ENCODE results near the gene UQCC3.

Gene UQCC3

DNA sequence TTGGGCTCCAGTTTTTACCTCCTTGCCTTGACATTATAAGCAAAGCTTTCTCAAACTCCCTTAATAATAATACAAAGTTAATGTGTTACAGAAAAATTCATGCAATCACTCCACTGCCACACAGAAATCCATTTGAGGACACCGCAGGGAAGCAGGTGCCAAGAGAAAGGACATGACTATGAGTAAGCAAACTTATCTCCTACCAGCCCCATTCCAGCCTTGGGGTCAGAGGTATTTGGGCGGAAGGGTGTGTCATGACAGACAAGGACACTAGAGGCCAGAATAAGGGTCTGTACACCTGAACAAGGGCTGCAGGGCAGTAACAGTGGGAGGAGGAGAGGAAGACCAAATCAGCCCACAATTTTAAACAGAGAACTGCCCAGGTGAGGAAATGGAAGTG is 41.9 kb downstream of the UQCC3 start:
- no peak overlapping the region for H3K4me2 ChIP-seq (ENCODE audit: low read depth, low read length, poor library complexity, severe bottlenecking)
- H3K9me3 ChIP-seq (ENCODE audit: insufficient read depth, low read depth, low read length): no peaks in the 10 kb centered on the region
- peaks cover 7% of the 10 kb centered on the region; the same call in 1 of the 2 replicates for H3F3A ChIP-seq (ENCODE audit: low read depth)
- H4K20me1 ChIP-seq (ENCODE audit: insufficient read depth, low read length, poor library complexity, severe bottlenecking): peaks cover 57% of the 10 kb centered on the region
- peaks cover 49% of the 10 kb centered on the region for H3K79me2 ChIP-seq (ENCODE audit: insufficient read depth, low read length)
- TF ChIP-seq, protein P1, sequence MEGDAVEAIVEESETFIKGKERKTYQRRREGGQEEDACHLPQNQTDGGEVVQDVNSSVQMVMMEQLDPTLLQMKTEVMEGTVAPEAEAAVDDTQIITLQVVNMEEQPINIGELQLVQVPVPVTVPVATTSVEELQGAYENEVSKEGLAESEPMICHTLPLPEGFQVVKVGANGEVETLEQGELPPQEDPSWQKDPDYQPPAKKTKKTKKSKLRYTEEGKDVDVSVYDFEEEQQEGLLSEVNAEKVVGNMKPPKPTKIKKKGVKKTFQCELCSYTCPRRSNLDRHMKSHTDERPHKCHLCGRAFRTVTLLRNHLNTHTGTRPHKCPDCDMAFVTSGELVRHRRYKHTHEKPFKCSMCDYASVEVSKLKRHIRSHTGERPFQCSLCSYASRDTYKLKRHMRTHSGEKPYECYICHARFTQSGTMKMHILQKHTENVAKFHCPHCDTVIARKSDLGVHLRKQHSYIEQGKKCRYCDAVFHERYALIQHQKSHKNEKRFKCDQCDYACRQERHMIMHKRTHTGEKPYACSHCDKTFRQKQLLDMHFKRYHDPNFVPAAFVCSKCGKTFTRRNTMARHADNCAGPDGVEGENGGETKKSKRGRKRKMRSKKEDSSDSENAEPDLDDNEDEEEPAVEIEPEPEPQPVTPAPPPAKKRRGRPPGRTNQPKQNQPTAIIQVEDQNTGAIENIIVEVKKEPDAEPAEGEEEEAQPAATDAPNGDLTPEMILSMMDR (conservative IDR thresholded peaks at IDR 0.05; ENCODE audit: low read length): no peak
- no peak for TF ChIP-seq EZH2phosphoT487 (IDR thresholded peaks at IDR 0.05; ENCODE audit: borderline replicate concordance)
- H3K9me2 ChIP-seq (replicated peaks; ENCODE audit: low read depth, low read length): no peaks in the 10 kb centered on the region
- no peak overlapping the region for H2AFZ ChIP-seq (ENCODE audit: low read length)
- H3K4me3 ChIP-seq (ENCODE audit: low read length, poor library complexity, severe bottlenecking): no peak overlapping the region
- H3K9ac ChIP-seq (ENCODE audit: low read depth, low read length, poor library complexity, severe bottlenecking): no peak overlapping the region
- H3K4me1 ChIP-seq (ENCODE audit: insufficient read depth, low read length, poor library complexity, severe bottlenecking): peaks cover 3% of the 10 kb centered on the region
- no peaks in the 10 kb centered on the region for H3K27me3 ChIP-seq (ENCODE audit: insufficient read depth, low read length, poor library complexity, severe bottlenecking)
- peaks cover 89% of the 10 kb centered on the region for H3K36me3 ChIP-seq (ENCODE audit: insufficient read depth, low read length)

DNA sequence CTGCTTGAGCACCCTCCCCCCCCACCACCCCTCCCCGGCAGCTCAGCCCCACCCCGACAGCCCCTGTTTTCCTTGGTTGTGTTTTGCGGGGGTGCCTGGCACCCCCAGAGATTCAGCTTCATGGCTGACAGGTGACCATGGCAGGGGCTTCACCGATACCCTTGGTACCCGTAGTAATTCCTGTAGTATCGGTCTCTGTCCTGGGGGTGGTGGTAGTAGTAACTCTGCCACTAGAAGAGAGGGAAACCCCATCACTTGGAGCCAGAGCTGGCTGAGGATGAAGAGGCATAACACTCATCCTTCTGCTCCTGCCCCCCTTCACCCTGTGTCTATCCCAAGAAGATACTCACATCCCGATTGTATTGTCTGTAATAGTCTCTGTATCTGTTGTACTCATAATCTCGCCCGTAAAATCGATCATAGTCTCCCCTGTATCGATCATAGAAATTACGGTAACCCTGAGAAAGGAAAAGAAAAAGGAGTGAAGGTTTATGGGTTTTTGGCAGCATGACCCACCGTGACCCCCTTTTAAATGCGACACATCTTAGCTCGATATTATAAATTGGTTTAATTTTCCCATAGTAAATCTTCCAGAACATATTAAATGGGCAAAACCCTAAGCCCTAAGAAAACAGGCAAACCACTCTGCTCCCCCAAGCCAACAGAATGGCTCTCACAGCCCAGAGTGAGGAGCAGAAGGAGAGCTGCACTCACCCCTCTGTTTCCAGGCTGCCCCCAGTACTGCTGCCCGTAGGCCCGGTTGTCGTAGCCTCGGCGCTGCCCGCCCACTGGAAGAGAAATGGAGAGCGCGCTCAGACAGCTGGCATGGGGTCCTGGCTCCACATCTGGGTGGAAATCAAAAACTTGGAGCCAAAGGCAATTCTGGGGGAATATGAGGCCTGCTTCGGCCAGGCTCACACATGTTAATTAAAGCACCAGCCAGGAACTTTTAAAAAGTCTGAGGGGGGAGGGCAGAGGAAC is 44.0 kb downstream of the UQCC3 start:
- Histone ChIP-seq H3K79me2 (ENCODE audit: insufficient read depth, low read length) (peaks cover 69% of the 10 kb centered on the region), H3K9ac (ENCODE audit: low read depth, low read length, poor library complexity, severe bottlenecking) (no peak overlapping the region), H3F3A (ENCODE audit: low read depth) (peaks cover 7% of the 10 kb centered on the region; the same call in 1 of the 2 replicates)

DNA sequence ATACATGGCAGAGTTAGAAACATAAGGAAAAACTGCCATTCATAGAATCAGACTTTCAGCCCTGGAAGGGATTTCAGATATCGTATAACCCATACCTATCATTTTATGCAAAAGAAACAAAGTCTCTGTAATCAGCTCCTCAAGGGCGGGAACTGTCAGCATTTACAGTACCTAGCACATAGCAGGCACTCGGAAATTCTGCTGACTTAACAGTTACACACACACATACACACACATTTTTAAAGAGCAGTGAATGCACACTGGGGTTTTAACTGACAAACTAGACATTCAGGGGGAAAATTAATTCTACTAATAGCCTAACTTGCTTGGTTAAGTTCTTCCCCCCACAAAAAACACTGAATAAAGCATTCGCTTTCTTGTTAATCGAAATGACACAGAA is 44.7 kb downstream of the UQCC3 start:
- peaks cover 10% of the 10 kb centered on the region for H3K4me1 ChIP-seq (ENCODE audit: insufficient read depth, low read length, poor library complexity, severe bottlenecking)
- peaks cover 7% of the 10 kb centered on the region; the same call in 1 of the 2 replicates for H3F3A ChIP-seq (ENCODE audit: low read depth)
- H3K27me3 ChIP-seq (ENCODE audit: insufficient read depth, low read length, poor library complexity, severe bottlenecking): no peaks in the 10 kb centered on the region
- peak overlapping the region; percentile 6 for H3K4me2 ChIP-seq (ENCODE audit: low read depth, low read length, poor library complexity, severe bottlenecking)
- H4K20me1 ChIP-seq (ENCODE audit: insufficient read depth, low read length, poor library complexity, severe bottlenecking): peaks cover 77% of the 10 kb centered on the region
- no peaks in the 10 kb centered on the region for H3K9me2 ChIP-seq (replicated peaks; ENCODE audit: low read depth, low read length)
- TF ChIP-seq, protein P1 (conservative IDR thresholded peaks at IDR 0.05; ENCODE audit: low read length): no peak
- no peak for TF ChIP-seq EZH2phosphoT487 (IDR thresholded peaks at IDR 0.05; ENCODE audit: borderline replicate concordance)
- H2AFZ ChIP-seq (ENCODE audit: low read length): no peak overlapping the region
- H3K4me3 ChIP-seq (ENCODE audit: low read length, poor library complexity, severe bottlenecking): no peak overlapping the region
- H3K9ac ChIP-seq (ENCODE audit: low read depth, low read length, poor library complexity, severe bottlenecking): peak overlapping the region; percentile 10
- H3K9me3 ChIP-seq (ENCODE audit: insufficient read depth, low read depth, low read length): no peaks in the 10 kb centered on the region
- peaks cover 77% of the 10 kb centered on the region for H3K79me2 ChIP-seq (ENCODE audit: insufficient read depth, low read length)
- H3K36me3 ChIP-seq (ENCODE audit: insufficient read depth, low read length): peaks cover 96% of the 10 kb centered on the region

More for the DNA sequence above, 44.0 kb downstream of the UQCC3 start:
- peaks cover 6% of the 10 kb centered on the region for H3K4me1 ChIP-seq (ENCODE audit: insufficient read depth, low read length, poor library complexity, severe bottlenecking)
- no peaks in the 10 kb centered on the region for H3K27me3 ChIP-seq (ENCODE audit: insufficient read depth, low read length, poor library complexity, severe bottlenecking)
- TF ChIP-seq, protein P1 (conservative IDR thresholded peaks at IDR 0.05; ENCODE audit: low read length): no peak; the same call in 1 of the 2 replicates
- no peak overlapping the region for H2AFZ ChIP-seq (ENCODE audit: low read length)
- peaks cover 94% of the 10 kb centered on the region for H3K36me3 ChIP-seq (ENCODE audit: insufficient read depth, low read length)
- H4K20me1 ChIP-seq (ENCODE audit: insufficient read depth, low read length, poor library complexity, severe bottlenecking): peaks cover 73% of the 10 kb centered on the region
- no peak overlapping the region for H3K4me3 ChIP-seq (ENCODE audit: low read length, poor library complexity, severe bottlenecking)
- no peak overlapping the region for H3K4me2 ChIP-seq (ENCODE audit: low read depth, low read length, poor library complexity, severe bottlenecking)
- H3K9me3 ChIP-seq (ENCODE audit: insufficient read depth, low read depth, low read length): no peaks in the 10 kb centered on the region
- H3K9me2 ChIP-seq (replicated peaks; ENCODE audit: low read depth, low read length): no peaks in the 10 kb centered on the region

All from Loucy (cell line).